GM19239 (cell line): ENCODE results near the gene NACC2.

Experiments
- DNase-seq: peaks from one replicate; pipeline ENCODE4 v3.0.0; 2011; ENCODE audit warnings: low spot score; ENCODE audit not compliant: insufficient read length
- FAIRE-seq: peaks from 2 replicates; lab custom pipeline; 2011; peaks lifted over from hg19 to GRCh38; lab: Jason Lieb, UNC

The NACC2 gene

DNA sequence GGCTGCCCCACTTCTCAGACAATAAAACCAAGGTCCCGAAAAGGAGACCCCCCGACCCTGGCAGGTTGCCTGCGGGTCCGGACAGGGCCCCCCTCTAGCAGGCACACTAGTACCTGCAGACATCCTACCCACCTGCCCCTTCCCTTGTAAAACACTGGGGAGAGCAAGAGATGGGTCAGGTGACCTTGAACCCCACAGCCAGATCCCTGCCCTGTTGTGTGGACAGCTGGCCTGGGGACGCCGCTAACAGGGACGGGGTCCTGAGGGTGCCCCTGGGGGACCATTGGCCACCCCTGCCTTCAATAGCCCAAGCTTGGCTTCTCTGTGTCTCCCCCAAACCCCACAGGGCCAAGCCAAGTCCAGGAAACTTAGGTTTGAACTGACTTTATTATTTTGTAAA, 88.9 kb downstream of the NACC2 start:
- DNase-seq (no peak), FAIRE-seq (no peak)

DNA sequence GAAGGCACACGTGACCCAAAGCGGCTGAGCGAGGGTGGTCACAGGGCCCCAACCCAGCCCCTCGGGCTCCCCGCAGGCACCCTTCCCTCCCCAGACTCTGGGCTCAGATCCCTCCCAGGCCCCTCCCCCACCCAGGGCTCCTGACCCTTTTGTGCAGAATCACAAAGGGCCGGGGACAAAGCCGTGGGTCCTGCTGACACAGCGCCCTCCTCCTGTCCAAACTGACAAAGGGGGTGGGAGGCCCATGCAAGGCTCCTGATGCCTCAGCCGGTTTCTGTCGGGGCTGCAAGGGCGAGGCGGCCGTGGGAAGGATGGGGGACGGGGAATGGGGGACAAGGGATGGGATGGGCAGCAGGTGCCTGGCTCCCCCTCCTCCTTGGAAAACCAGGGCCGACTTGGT, 90.4 kb downstream of the NACC2 start:
- DNase-seq = no peak
- FAIRE-seq = no peak

DNA sequence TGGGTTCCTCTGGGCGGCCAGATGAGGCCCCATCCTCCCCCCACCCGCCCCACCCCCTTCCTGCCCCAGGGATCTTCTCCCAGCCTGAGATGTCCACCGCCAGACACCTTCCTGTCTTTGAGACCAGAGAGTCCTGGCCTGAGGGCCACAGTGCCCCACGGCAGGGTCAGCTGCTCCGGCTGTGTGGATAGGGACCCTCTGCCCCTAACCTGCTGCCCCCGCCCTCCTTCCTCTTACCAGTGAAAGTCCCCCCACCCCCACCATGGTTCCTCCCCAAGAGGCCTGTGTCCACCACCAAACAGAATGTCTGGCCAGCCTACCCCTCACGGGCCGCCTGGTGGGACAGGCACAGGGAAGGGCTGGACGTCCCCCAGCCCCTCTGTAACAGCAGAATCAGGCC, 90.9 kb downstream of the NACC2 start:
- no peak for FAIRE-seq

DNA sequence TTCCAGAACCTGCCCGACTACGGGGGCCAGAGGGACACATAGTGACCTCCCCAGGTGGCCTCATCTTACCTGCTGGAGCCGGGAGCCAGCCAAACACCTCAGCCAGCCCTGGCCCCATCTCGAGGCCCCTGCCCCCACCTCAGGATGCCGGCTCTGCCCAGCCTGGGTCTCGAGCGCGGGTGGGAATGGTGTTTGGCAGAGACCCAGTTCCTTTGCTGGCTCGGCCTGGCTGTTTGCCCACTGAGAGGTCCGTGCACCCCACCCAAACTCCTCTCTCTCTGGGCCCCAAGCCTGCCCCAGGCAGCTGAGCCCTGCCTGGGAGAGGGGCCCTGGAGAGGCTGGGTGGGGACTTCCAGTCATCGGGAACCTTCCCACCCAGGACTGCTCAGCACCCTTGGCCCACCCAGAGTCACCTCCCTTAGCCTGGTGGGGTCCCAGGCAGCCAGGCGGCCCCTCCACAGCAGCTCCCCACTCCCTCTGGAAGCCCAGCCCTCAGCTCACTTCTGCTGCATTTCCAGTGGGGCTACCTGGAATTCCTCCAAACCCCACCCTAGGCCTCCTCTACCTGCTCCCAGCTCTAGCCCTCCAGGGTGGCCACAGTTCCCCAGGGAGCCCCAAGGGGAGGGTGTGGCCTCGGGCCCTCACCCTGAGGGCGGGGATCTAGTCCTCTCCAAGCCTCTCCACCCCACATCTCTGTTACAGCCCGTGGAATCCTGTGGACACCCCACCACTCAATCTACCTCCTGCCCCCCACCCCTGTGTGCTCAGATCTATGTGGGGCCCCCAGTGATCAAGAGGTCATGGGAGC, 91.5 kb downstream of the NACC2 start:
- no peak for FAIRE-seq
- no peak for DNase-seq

More for the DNA sequence above, 90.9 kb downstream of the NACC2 start:
- no peak for DNase-seq

DNA sequence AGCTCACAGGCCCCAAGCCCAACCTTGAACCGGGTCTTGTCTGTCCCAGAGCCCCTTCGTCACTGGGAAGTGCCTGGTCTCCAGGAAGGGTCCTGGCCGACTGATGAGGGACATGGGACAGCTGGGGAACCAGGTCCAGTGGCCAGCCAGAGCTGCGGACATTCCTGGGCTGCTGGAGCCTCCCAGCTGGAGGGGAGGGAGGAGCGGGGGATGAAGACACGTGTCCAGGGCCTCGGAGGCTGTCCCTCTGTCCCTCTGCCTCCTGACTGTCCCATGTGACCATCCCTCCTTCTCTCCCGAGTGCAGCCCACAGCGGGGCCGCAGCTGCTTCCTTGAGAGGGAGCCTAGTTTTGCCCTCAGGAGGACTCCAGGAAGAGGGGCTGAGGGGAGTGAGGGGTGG, 92.2 kb downstream of the NACC2 start:
- DNase-seq (no peak), FAIRE-seq (no peak)

DNA sequence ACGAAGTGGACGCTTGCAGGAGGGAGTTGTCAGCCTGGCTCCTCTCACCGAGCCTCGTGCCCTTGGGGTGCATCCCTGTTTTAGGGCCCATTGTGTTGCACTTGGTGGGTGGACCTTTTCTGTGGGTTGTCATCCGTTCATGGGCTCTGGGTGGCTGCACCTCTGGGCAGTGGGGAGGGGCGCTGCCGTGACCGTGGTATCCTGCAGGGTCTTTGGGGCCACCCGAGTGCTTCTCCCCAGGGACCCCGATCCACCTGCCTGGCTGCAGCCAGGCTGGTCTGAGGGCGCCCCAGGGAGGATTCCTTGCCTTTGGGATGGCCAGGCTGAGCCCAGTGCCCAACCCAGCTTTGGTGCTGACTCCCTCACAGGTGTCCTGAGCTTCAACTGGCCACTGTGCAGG, 92.9 kb downstream of the NACC2 start:
- no peak for DNase-seq
- no peak for FAIRE-seq

DNA sequence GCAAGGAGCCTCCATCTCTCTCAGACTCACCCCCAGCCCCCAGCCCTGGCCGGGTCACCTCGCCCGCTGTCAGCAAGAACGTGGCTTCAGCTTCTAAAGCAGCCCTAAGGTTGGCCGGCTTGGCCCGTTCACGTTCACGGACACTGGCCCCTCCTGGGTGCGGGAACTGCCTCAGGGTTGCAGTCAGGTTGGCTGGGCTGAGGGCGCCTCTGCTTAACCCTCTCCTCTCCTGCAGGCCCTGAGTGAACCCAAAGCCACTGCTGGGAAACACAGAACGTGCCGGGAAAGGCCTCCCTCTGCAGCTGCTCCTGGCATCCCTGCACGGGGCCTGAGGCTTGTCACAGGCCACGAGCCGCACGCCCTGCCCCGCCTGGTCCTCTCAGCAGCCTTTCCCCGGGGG, 93.9 kb downstream of the NACC2 start:
- DNase-seq (no peak), FAIRE-seq (no peak)

DNA sequence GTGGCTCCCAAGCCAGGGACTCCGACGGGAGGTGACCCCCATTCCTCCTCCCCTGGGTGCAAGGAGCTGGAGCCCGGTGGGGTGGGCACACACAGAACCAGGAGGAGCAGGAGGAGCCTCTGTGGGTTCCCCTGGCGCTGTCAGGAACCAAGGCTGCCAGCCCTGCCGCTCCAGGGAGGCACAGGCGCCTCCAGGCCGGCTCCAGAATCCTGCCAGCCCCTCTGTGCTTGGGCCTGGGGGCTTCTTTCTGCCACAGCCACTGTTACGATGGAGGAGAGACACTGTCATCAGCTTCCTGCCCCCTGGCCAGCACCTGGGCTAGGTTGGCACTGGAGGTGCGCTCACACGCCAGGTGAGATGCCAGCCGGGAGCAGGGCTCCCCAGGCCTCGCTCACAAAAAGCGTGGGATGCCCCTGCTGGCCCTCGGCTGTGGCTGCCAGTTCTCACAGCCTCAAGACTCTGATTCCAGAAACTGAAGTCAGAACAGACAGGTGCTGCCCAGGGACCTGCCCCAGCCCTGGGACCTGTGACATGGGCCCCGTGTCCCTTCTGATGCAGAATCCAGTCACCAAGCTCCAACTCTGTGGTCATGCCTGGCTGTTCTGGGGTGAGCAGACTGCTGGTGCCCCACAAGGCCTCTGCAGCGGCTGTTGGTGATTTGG, 96.5 kb downstream of the NACC2 start:
- FAIRE-seq (no peak), DNase-seq (no peak)

DNA sequence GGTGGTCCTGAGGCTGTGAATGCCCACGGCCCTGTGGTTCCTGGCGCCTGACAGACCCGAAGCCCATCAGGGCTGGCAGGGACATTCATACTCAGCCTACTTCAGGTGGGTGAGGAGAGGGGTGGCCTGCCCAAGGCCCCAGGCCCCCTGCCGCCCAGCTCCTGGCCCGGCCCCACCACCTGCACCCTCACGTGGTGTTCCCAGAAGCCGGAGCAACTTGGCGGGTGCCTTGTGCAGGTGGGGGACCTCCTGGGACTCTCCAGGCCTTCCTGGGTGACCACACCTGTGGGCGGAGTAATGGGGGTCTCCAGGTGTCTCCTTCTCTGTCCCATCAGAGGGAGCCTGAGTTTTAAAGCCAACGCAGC, 97.1 kb downstream of the NACC2 start:
- DNase-seq (no peak), FAIRE-seq (no peak)

DNA sequence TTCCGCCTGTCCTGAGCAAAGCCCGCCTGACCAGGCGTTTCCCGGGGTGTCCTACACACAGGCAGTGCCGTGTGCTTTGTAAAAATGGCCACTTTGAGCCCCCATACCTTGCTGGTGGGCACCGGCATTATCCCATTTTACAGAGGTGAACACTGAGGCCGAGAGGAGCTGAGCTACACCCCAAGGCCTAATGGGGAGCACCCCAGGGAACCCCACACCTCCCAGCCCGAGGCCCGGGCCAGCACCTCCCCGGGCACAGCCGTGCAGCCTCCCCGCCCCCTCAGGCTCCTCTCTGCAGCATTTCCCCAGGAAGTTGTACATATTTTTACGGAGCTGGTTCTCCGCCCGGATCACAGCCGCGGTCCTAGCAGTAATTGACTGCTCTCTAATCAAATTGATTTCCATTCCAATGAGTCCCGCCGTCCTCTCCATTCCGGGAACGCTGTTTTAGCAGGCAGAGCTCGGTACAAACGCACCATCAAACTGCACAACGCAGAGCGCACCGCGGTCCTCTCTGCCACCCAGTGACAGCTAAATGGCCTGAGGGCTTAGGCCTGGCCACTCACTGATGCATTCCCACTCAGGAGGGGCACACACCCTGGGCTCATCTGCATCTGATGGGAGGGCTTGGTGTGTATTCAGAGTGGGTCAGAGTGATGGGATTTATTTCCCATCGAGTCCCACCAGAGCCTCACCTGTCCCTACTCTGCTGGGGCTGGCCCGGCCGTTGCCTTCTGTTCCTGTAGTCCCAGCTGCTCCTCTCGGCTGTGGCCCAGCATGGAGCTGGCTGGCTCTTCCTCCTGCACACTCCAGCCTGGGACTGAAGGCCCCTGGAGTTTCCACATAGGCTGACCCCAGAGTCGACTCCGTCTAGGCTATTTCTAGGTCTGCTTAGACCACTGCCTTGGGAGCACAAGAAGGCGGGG, 97.7 kb downstream of the NACC2 start:
- FAIRE-seq = no peak
- no peak for DNase-seq

DNA sequence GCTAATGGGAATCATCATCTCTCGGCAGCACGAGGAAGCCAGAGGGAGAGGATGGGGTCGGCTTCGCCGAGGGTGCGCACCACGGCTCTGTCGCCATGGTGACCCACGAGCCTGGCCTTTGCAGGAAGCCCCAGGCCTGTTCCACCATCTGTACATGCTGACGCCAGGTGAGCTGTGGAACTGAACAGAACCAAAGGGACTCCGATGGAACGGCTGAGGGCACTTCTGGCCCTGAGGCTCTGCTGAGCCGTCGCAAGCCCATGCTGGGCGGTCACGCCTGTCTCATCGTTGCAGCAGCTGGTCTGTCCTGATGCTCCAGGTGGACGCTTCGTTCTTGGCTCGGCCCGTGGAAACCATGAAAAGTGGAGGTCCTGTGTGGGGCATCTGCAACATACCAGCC, 99.3 kb downstream of the NACC2 start:
- no peak for DNase-seq
- no peak for FAIRE-seq

DNA sequence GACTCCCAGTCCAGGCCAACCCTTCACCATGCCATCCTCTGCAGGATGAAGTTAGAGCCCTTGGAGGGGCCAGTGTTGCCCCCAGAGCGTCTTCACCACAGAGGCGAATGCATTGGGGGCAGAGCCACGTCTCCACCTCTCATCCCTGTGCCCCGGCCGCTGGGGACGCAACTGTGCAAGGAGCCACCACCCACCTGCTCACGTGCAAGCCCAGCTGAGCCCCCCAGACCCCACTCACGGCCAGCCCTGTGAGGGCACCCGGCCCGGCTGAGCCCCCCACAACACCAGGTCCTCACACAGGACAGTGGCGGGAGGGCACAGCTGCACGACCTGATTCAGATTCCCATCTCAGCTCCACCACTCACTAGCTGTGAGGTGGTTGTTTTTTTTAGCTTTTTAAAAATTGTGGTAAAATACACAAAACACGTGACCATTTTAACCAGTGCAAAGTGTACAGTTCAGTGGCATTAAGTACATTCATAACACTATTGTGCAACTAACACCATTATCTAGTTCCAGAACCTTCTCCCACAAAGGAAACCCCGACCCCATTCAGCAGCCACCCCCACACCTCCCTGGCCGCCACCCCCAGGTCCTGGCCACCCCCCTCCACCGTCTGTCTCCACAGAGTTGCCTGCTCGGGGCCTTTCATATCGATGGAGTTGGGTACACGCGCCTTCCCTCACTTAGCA, 100.4 kb downstream of the NACC2 start:
- FAIRE-seq = no peak
- DNase-seq = no peak

DNA sequence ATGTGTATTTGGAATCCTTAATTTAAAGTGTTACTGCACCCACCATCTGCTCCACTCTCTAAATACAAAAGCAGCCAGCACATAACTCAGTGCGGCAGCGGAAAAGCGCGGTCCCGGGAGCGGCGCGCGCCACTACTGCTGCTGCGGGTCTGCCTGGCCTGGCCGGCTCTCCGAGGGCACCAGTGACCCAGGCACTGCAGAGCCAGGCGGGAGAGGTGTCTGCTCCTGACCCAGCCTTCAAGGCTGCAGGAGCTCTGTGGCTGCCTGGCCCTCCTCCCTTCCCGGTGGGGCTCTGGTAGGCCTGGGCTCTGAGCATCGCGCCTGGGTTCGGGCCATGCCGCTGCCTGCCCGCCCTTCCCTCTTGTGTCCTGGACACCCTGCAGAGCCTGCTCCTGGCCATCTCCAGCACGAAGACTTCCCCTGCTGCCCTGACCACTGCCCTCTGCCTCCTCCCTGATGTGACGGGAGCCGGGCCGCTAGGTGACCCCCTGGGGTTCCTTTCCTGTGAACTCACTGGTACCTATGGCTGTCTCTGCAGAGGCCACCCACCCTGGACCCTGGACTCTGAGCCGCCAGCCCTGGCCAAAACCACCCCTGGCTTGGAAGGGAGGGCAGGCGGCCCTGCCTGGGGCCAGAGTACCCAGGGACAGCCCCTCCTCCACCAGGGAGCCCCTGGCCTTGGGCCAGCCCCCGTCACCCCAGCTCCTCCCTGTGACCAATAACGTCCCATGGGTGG, 101.2 kb downstream of the NACC2 start:
- no peak for FAIRE-seq
- DNase-seq = no peak

DNA sequence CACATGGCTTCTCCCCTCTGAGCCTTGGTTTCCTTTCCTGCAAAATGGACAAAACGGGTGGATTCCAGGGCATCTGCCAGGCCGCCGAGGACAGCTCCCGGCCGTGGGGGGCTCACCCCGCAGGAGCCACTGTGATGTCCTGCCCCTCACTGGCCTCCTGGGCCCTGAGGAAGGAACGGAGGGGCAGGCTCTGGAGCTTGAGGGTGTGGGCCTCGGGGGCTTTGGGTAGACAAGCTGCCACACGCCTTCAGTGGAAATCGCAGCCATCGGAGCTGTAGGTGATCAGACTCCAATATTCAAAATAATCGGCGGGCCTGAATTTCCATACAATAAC, 101.7 kb downstream of the NACC2 start:
- DNase-seq (no peak), FAIRE-seq (no peak)

DNA sequence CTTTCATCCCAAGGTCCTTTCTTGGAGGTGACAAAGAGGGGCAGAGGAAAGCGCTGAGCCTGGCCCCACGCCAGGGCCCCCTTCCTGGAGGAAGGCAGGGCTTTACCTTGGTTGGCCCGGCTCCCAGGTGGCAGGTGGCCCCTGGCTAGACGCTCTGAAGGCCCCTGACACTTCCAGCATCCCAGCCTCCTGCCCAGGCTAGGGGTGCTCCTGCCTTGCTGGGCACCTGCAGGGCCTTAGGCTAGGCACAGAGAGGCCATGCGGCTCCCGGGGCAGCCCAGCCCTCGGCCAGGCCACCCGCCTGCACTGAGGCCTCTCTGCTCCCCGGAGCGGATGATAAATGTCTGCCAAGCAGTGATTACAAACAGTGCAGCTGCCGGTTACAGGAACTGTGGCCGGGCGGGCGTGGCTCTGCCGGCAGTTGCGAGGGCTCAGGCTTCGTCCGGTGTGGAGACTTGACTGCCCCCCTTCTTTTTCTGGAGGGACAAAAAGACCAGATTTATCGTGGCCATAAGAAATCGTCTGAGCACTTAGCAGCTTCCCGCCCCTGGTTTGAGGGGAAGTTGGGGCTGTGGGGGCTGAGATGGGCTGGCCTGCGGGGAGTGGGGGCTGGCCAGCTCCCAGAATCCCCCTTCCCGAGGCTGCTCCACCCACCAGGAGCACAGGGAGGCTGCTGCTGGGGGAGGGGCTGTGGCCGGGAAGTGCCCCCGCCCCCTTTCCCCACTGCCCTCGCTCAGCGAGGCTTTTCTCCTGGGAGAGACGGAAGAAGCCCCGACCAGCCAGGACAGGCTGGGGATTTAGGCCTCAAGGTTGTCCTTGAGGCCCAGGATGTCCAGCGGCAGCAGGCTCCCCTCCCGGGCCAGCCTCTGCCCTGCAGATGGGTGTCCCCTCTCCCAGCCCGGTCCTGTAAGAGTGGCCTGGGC, 102.3 kb downstream of the NACC2 start:
- peak; percentile 53 for DNase-seq
- no peak for FAIRE-seq

DNA sequence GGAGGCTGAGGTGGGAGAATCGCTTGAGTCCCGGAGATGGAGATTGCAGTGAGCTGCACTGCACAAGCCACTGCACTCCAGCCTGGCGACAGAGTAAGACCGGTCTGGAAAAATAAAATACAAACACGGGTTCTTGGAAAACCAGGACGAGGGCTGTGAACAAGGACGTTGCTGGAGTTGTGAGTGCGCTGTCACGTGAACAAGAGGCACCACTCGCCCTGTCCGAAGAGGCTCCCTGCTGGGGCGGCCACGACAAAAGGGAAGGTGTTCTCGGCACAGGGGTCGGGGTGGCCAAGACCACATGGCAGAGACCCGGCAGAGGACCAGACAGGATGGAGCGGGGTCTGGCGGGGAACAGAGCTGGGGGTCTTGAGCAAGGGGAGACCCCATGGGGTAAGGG, 103.3 kb downstream of the NACC2 start:
- DNase-seq (no peak), FAIRE-seq (no peak)

DNA sequence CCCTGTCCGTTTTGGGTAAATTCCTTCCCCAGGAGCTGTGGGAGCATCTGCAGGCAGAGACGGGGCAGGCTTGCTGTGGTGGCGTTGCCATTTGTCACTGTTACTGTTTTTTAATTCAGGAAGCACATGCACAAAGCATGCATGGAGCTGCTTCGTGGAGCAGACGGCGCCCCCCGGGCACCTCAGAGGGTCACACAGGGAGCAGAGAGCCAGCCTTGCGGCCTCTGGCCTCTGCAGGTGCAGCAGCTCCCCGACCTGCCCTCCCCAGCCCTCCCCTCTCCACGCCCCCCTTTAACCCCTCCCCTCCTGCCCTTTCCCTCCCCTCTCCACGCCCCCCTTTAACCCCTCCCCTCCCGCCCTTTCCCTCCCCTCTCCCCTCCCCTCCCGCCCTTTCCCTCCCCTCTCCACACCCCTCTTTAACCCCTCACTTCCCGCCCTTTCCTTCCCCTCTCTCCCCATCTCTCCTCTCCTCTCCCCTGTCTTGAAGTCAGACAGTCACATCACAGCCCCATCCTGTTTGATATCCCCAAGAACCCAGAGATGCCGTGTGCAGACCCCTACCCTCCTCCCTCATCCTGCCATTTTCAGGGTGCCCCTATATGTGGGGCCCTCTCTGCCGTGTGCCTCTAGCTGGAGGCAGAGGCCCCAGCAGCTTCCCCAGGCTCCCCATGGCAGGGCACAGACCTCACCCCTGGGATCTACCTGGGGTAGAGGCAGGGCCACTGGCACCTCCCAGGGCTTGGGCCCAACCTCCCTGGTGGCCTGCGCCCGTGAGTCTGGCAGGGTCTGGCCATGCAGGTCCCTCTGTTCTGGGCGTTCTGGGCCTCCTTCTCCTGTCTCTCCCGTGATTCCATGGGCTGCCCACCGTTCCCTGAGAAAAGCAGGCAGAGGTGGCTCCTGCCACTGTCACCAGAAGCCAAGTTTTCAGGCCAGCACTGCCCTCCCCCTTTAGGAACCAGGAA, 104.3 kb downstream of the NACC2 start:
- DNase-seq (no peak), FAIRE-seq (peak; percentile 85)
